Vagina (tissue), 2 donors: ENCODE data around the gene GALNT2. TPM values are rescaled to one million over a fixed set of nuclear protein-coding genes. Genes with fewer than 3 reads are reported as not detected.

Source experiments
- DNase-seq, 2 donors: peaks; one replicate each; pipeline ENCODE4 v3.0.0-alpha.2; 2017; ENCODE audit errors: extremely low spot score in 2 of 2
- H3K27ac ChIP-seq: fragments of 200-600 bp; sonication (generic); one replicate; pipeline ENCODE4 v1.5.1; 2019
- H3K27me3 ChIP-seq: fragments of 200-600 bp; sonication (generic); one replicate; pipeline ENCODE4 v1.5.1; 2019
- H3K36me3 ChIP-seq, 2 donors: fragments of 200-600 bp; sonication (generic); one replicate each; pipeline ENCODE4 v1.5.1; 2017 to 2019
- H3K4me1 ChIP-seq: fragments of 200-600 bp; sonication (generic); one replicate; pipeline ENCODE4 v1.5.1; 2019
- H3K4me3 ChIP-seq, 2 donors: fragments of 200-600 bp; sonication (generic); 1 replicate in 1 of 2; 2 replicates in 1 of 2; pipeline ENCODE4 v1.5.1; 2016 to 2019
- H3K9me3 ChIP-seq: fragments of 200-600 bp; sonication (generic); one replicate; pipeline ENCODE4 v1.5.1; 2019
- POLR2A ChIP-seq, 2 donors: fragments of 450-650 bp; IDR thresholded peaks; one replicate each; pipeline ENCODE4 v1.6.1; 2017; ENCODE audit warnings: antibody characterized with exemption in 2 of 2, mild to moderate bottlenecking in 2 of 2, moderate library complexity in 2 of 2
- POLR2AphosphoS5 ChIP-seq, 2 donors: sonication (generic); formaldehyde crosslinking; IDR thresholded peaks; one replicate each; pipeline ENCODE4 v1.9.0; 2017; ENCODE audit warnings: antibody characterized with exemption in 2 of 2, mild to moderate bottlenecking in 2 of 2, low read depth in 1 of 2; ENCODE audit not compliant: insufficient read depth in 1 of 2
- intact Hi-C: fragments of 100-400 bp; cut with DNase I; formaldehyde crosslinking; loops from one replicate; pipeline ENCODE4 v1.15.1; 2023
- total RNA-seq: library from RNA; depleted of rRNA; stranded (reverse); fragments of >200 nt; gene quantifications from one replicate; pipeline ENCODE4 v1.2.3, GENCODE V29; 2016
- TF ChIP-seq, protein P1 (sequence below), 3 experiments: fragments of 450-650 bp in 2 of 3; fragments of 200-600 bp in 1 of 3; sonication (generic) in 1 of 3; IDR thresholded peaks; one replicate each; pipeline ENCODE4 v1.5.1; 2017 to 2019; ENCODE audit warnings: antibody characterized with exemption in 3 of 3, mild to moderate bottlenecking in 2 of 3, moderate library complexity in 2 of 3

The GALNT2 gene
- total RNA-seq, 1 donor from 2014 or later: 51.6 TPM

DNA sequence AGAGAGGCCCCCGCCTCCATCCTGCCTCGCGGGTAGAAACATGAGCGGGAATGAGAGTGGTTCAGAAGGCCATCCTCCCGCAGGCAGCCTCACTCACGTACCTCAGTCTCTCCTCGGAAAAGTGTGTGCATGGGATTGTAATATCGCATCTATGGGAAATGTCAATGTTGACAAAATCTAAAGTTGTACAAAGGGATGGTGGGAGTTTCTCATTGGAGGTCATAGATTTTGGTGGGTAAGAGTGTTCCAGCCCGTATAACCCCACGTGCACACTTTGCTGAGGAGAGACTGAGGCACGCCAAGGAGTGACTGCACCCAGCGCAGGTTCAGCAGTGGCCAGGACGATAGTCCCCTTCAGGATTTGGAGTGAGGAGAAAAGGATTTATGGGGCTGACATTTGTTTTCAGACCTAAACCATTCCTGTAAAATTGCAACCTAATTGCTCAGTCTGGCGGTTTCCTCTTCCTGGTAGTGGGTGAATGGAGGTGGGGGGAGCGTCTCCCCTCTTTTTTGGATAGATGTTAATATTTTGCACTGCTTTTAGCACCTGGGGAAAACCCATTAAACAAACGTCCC, 59.6 kb downstream of the GALNT2 start:
- H3K36me3 ChIP-seq: no peaks in the 10 kb centered on the region
- no peak overlapping the region for H3K27ac ChIP-seq
- H3K4me1 ChIP-seq: peaks cover 37% of the 10 kb centered on the region
- no peak overlapping the region for H3K4me3 ChIP-seq
- H3K27me3 ChIP-seq: no peaks in the 10 kb centered on the region
- no peak for DNase-seq
- intact Hi-C loops: no loop called here
- no peaks in the 10 kb centered on the region for H3K9me3 ChIP-seq
- TF ChIP-seq POLR2A (IDR thresholded peaks at IDR 0.05): no peak
- no peak for TF ChIP-seq POLR2AphosphoS5 (IDR thresholded peaks at IDR 0.05; ENCODE audit: insufficient read depth in 1 of 2, low read depth in 1 of 2)
- TF ChIP-seq, protein P1, sequence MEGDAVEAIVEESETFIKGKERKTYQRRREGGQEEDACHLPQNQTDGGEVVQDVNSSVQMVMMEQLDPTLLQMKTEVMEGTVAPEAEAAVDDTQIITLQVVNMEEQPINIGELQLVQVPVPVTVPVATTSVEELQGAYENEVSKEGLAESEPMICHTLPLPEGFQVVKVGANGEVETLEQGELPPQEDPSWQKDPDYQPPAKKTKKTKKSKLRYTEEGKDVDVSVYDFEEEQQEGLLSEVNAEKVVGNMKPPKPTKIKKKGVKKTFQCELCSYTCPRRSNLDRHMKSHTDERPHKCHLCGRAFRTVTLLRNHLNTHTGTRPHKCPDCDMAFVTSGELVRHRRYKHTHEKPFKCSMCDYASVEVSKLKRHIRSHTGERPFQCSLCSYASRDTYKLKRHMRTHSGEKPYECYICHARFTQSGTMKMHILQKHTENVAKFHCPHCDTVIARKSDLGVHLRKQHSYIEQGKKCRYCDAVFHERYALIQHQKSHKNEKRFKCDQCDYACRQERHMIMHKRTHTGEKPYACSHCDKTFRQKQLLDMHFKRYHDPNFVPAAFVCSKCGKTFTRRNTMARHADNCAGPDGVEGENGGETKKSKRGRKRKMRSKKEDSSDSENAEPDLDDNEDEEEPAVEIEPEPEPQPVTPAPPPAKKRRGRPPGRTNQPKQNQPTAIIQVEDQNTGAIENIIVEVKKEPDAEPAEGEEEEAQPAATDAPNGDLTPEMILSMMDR (IDR thresholded peaks at IDR 0.05): no peak

DNA sequence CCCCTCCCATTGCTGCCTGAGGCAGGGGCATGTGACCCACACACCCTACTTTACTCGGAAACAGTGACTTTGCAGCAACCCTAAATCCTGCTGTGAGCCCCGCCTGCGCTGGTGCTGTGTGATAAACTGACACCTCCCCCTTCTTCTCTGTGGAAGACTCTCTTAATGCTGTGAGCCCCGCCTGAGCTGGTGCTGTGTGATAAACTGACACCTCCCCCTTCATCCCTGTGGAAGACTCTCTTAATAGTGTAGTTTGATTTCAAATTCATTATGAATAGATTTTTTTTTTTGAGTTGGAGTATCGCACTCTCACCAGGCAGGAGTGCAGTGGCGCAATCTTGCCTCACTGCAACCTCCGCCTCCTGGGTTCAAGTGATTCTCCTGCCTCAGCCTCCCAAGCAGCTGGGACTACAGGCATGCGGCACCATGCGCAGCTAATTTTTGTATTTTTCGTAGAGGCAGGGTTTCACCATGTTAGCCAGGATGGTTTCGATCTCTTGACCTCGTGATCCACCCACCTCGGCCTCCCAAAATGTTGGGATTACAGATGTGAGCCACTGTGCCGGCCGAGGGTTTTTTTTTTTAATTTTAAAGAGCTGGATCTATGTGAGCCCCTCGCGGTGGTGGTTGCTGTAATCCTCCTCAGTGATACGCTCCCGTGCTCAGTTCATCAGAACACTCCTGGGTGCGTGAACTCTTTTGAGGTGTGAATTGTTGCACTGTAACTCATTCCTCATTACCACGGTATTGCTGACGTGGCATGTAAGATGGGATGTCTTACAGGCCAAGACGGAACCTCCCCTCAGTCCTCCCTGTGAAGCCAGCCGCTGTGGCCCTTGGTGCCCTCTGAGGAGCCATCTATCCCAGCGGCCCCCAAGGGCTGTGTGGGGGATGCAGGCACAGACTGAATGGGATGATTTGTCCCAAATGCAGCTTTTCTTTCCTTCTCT, 60.3 kb downstream of the GALNT2 start:
- H3K9me3 ChIP-seq: no peaks in the 10 kb centered on the region
- H3K27ac ChIP-seq: no peak overlapping the region
- H3K4me3 ChIP-seq: no peak overlapping the region
- no peaks in the 10 kb centered on the region for H3K27me3 ChIP-seq
- TF ChIP-seq POLR2AphosphoS5 (IDR thresholded peaks at IDR 0.05; ENCODE audit: insufficient read depth in 1 of 2, low read depth in 1 of 2) (no peak), POLR2A (IDR thresholded peaks at IDR 0.05) (no peak)
- TF ChIP-seq, protein P1 (IDR thresholded peaks at IDR 0.05): no peak
- H3K36me3 ChIP-seq: no peaks in the 10 kb centered on the region
- no peak for DNase-seq
- intact Hi-C loops: no loop called here
- peaks cover 37% of the 10 kb centered on the region for H3K4me1 ChIP-seq

DNA sequence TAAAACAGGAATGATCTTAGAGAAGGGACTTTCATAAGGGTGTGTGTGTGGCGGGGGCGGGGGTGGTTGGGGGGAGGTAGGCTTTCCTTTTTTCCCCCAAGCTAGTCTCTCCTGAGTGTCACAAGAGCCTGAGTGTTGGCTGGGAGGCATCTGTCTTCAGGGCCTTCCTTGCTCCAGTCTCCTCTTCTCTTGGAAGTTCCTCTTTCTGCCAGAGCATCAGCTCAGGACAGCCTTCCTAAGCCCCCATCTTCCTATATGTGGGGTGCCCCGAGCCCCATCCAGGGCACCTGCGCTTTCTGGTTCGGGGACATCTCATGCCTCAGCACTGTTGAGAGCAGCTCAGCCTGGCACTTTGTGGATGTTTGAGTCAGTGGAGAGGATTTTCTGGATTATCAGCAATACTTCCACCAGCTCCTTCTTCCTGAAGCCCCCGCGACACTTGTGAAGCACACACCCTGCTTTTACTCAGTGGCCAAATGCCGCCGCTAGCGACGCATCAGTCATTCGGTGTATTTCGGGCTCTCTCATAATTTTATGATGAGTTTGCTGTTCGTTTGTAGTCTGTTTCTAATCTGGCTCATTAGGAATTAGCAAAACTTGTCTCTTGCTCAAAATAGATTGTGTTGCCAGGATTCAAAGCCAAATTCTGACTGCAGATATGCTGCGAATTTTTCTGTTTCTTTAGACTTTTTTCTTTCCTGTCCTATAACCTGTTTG, 61.7 kb downstream of the GALNT2 start:
- Histone ChIP-seq H3K4me1 (peaks cover 37% of the 10 kb centered on the region), H3K36me3 (no peaks in the 10 kb centered on the region), H3K27me3 (no peaks in the 10 kb centered on the region), H3K9me3 (no peaks in the 10 kb centered on the region), H3K27ac (no peak overlapping the region), H3K4me3 (no peak overlapping the region)
- TF ChIP-seq POLR2AphosphoS5 (IDR thresholded peaks at IDR 0.05; ENCODE audit: insufficient read depth in 1 of 2, low read depth in 1 of 2) (no peak), POLR2A (IDR thresholded peaks at IDR 0.05) (no peak)
- TF ChIP-seq, protein P1 (IDR thresholded peaks at IDR 0.05): no peak
- no peak for DNase-seq
- intact Hi-C loops: no loop called here

DNA sequence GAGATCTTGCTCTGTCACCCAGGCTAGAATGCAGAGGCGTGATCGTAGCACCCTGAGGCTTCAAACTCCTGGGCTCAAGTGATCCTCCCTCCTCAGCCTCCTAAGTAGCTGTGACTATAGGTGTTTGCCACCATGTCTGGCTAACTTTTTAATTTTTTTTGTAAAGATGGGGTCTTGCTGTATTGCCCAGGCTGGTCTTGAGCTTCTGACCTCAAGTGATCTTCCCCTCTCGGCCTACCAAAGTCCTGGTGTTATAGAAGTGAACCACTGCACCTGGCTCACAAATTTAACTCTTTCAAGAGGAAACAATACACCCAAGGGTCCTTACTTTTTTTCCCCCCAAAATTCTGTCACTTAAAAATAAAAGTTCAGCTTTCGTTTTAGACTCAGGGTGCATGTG, 62.3 kb downstream of the GALNT2 start:
- H3K27me3 ChIP-seq: no peaks in the 10 kb centered on the region
- intact Hi-C loops: no loop called here
- no peaks in the 10 kb centered on the region for H3K9me3 ChIP-seq
- H3K4me3 ChIP-seq: no peak overlapping the region
- no peaks in the 10 kb centered on the region for H3K36me3 ChIP-seq
- H3K27ac ChIP-seq: no peak overlapping the region
- H3K4me1 ChIP-seq: peaks cover 34% of the 10 kb centered on the region
- TF ChIP-seq POLR2AphosphoS5 (IDR thresholded peaks at IDR 0.05; ENCODE audit: insufficient read depth in 1 of 2, low read depth in 1 of 2) (no peak), POLR2A (IDR thresholded peaks at IDR 0.05) (no peak)
- TF ChIP-seq, protein P1 (IDR thresholded peaks at IDR 0.05): no peak
- no peak for DNase-seq
